AG10803 (cell line): Measurements from ENCODE around the gene TBCA.
"Not testable (repeated sequence)": the region's sequence is repeated elsewhere in the genome, so short reads cannot be mapped to it uniquely, and the experiment has no call there.

Source experiments
- DNase-seq: peaks from one replicate; pipeline ENCODE4 v3.0.0; 2010; ENCODE audit warnings: low read depth
- H3K4me3 ChIP-seq: 2 replicates; pipeline ENCODE4 v1.5.1; 2011; ENCODE audit warnings: mild to moderate bottlenecking, low read length, control low read depth
- CTCF ChIP-seq: conservative IDR thresholded peaks from 2 replicates; pipeline ENCODE4 v1.5.1; 2011; ENCODE audit warnings: mild to moderate bottlenecking, low read length, control low read depth, inconsistent platforms

TBCA gene

GRCh38 chr5:77767301-77767700 is 8.8 kb downstream of the TBCA start:
- H3K4me3 ChIP-seq: no peak overlapping the region
- no peak for TF ChIP-seq CTCF
- no peak for DNase-seq

- peak; percentile 21 for DNase-seq
- TF ChIP-seq CTCF: no peak
- no peak overlapping the region for H3K4me3 ChIP-seq
These were observed 14.5 kb downstream of the TBCA start for GRCh38 chr5:77761606-77762005.

GRCh38 chr5:77758141-77758938 is 17.8 kb downstream of the TBCA start:
- no peak for DNase-seq
- no peak for TF ChIP-seq CTCF
- H3K4me3 ChIP-seq: no peak overlapping the region

GRCh38 chr5:77751328-77752023 is 24.7 kb downstream of the TBCA start:
- DNase-seq: no peak
- TF ChIP-seq CTCF: no peak
- H3K4me3 ChIP-seq: no peak overlapping the region

- H3K4me3 ChIP-seq, DNase-seq: not testable (repeated sequence)
These were observed 25.2 kb downstream of the TBCA start for GRCh38 chr5:77750928-77751327.

GRCh38 chr5:77748160-77748559 is 28.0 kb downstream of the TBCA start:
- no peak overlapping the region for H3K4me3 ChIP-seq
- no peak for TF ChIP-seq CTCF
- DNase-seq: no peak

GRCh38 chr5:77744116-77744515 is 32.0 kb downstream of the TBCA start:
- no peak for TF ChIP-seq CTCF
- H3K4me3 ChIP-seq: no peak overlapping the region
- DNase-seq: no peak
